ENCODE data around the gene SLC26A9.

DNA sequence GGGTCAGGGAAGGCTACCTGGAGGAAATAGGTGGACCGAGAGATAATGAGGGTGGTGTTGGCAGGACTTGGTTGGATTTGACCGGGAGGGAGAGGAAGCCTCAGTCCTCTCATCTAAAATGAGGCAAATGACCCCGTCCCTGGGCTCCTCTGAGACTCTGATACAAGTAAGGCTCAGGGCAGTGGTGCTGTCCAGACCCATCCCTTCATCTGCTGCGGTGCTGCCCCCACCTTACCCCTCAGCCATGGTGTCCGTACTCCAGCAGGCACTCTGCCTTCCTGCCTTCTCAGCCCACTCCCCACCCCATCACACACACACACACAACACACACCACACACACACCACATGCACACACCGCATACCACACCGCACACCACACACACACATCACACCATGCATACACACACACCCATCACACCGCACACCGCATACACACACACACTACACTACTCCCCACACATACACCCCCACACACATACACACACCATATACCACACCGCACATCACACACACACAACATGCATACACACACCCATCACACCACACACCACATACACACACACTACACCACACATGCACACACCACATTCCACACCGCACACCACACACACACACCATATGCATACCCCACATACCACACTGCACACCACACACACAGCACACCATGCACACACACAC is 29.4 kb upstream of the SLC26A9 start:
- TF ChIP-seq, protein P1, sequence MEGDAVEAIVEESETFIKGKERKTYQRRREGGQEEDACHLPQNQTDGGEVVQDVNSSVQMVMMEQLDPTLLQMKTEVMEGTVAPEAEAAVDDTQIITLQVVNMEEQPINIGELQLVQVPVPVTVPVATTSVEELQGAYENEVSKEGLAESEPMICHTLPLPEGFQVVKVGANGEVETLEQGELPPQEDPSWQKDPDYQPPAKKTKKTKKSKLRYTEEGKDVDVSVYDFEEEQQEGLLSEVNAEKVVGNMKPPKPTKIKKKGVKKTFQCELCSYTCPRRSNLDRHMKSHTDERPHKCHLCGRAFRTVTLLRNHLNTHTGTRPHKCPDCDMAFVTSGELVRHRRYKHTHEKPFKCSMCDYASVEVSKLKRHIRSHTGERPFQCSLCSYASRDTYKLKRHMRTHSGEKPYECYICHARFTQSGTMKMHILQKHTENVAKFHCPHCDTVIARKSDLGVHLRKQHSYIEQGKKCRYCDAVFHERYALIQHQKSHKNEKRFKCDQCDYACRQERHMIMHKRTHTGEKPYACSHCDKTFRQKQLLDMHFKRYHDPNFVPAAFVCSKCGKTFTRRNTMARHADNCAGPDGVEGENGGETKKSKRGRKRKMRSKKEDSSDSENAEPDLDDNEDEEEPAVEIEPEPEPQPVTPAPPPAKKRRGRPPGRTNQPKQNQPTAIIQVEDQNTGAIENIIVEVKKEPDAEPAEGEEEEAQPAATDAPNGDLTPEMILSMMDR (conservative IDR thresholded peaks at IDR 0.05; ENCODE audit: low read depth, low read length) = no peak
- no peak for TF ChIP-seq EZH2 (IDR thresholded peaks at IDR 0.05; ENCODE audit: low read length, unreplicated experiment)
